Activated CD4-positive, alpha-beta T cell treated with anti-CD3 and anti-CD28 coated beads for 36 hours (primary cell): Measurements from ENCODE around the gene NCOR2. TPM values are rescaled to one million over a fixed set of nuclear protein-coding genes. Genes with fewer than 3 reads are reported as not detected.

Experiments
- ATAC-seq: fragments of 200-7000 bp; cut with Tn5 transposase; one replicate; pipeline ENCODE4 v1.10.0; 2021; ENCODE audit warnings: mild to moderate bottlenecking, moderate library complexity
- CTCF ChIA-PET: fragments of 350-600 bp; sonication (Branson Sonifier 250); formaldehyde crosslinking; loops from one replicate; lab custom pipeline; 2021; ENCODE audit warnings: antibody characterized with exemption; lab: Charles Lee
- POLR2A ChIA-PET: fragments of 350-600 bp; sonication (Branson Sonifier 250); formaldehyde crosslinking; loops from one replicate; lab custom pipeline; 2021; ENCODE audit warnings: antibody characterized with exemption, inconsistent platforms; lab: Charles Lee
- DNase-seq: peaks from one replicate; pipeline ENCODE4 v3.0.0-alpha.2; 2020
- H3K27ac Mint-ChIP-seq: one replicate; pipeline ENCODE4 v1.8.0; 2021; ENCODE audit warnings: mixed read lengths
- H3K27me3 Mint-ChIP-seq: one replicate; pipeline ENCODE4 v1.8.0; 2021; ENCODE audit warnings: mixed read lengths
- H3K36me3 Mint-ChIP-seq: one replicate; pipeline ENCODE4 v1.8.0; 2021; ENCODE audit warnings: low read depth, mixed read lengths
- H3K4me1 Mint-ChIP-seq: one replicate; pipeline ENCODE4 v1.8.0; 2021; ENCODE audit warnings: mixed read lengths
- H3K4me3 Mint-ChIP-seq: one replicate; pipeline ENCODE4 v1.8.0; 2021; ENCODE audit warnings: mild to moderate bottlenecking, moderate library complexity, mixed read lengths
- H3K9me3 Mint-ChIP-seq: one replicate; pipeline ENCODE4 v1.8.0; 2021; ENCODE audit warnings: low read depth, mixed read lengths
- intact Hi-C, 2 experiments: fragments of 100-400 bp; cut with DNase I in 1 of 2; cut with micrococcal nuclease in 1 of 2; formaldehyde crosslinking; loops; one replicate each; pipeline versions ENCODE4 v1.14.2 to v1.15.1; 2022 to 2024; cut with DNase I, micrococcal nuclease
- total RNA-seq, 2 experiments: library from RNA; stranded (reverse); gene quantifications; one replicate each; pipeline ENCODE4 v1.2.3, GENCODE V29; 2021

Gene NCOR2
- total RNA-seq, 2 experiments from 2014 or later = 103 to 115 TPM

DNA sequence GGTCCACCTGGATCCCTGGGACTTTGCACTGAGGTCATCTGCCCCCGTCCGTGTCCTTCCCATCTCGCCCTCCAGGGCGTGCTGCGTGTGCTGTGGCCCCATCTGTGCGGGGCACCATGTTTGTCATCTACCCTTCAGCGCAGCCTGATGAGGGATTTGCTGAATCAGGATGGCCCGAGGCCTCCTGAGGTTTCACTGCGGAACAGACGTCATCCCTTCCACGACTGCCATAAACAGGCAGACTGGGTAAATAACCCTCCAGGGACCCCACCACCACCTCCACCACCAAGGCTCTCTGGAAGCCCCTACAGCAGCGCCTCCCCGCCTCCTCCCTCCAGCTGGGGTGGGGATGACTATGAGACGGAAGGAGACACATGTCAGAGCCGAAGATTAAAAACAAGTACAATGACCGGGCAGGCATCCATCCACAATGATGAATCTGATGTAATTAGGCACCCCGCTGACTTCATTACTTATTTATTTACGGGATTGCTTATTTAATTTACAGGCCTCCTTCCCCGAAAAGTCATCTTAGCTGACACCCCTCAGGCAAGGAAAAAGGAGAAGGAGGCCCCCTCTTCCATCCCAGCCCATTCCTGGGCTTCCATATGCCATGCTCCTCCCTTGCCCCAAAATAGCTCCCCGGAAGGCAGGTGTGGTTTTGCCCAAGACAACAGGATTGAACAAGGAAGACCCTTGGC, 39.4 kb downstream of the NCOR2 start:
- Mint-ChIP-seq H3K27me3 (no peaks in the 10 kb centered on the region), H3K4me3 (no peak overlapping the region)
- POLR2A ChIA-PET = interaction anchor here (0.6 kb wide), 1 partner anchor 890 kb away, joined by 3 read pairs; no protein-coding TSS in a partner anchor

GRCh38 chr12:124525927-124526692, 41.3 kb downstream of the NCOR2 start:
- POLR2A ChIA-PET = no interaction called here
- ATAC-seq (no peak), DNase-seq (no peak)
- CTCF ChIA-PET = interaction anchor here (0.6 to 1.1 kb wide), 2 partner anchors 15 to 24 kb away, joined by 3 to 4 read pairs; no protein-coding TSS in a partner anchor
- Mint-ChIP-seq H3K36me3 (peaks cover 4% of the 10 kb centered on the region), H3K27me3 (no peaks in the 10 kb centered on the region), H3K9me3 (no peaks in the 10 kb centered on the region), H3K4me3 (no peak overlapping the region), H3K4me1 (peaks cover 37% of the 10 kb centered on the region), H3K27ac (no peak overlapping the region)
- intact Hi-C loops = no loop called here

More for the DNA sequence above, 39.4 kb downstream of the NCOR2 start:
- intact Hi-C loops = no loop called here
- peak overlapping the region; percentile 2 for H3K27ac Mint-ChIP-seq
- peaks cover 23% of the 10 kb centered on the region for H3K4me1 Mint-ChIP-seq
- H3K36me3 Mint-ChIP-seq = peaks cover 2% of the 10 kb centered on the region
- ATAC-seq = no peak
- CTCF ChIA-PET = no interaction called here
- no peak for DNase-seq
- H3K9me3 Mint-ChIP-seq = no peaks in the 10 kb centered on the region

- intact Hi-C loops = no loop called here
- H3K4me3 Mint-ChIP-seq = no peak overlapping the region
- DNase-seq = no peak
- no peaks in the 10 kb centered on the region for H3K9me3 Mint-ChIP-seq
- ATAC-seq = no peak
- ChIA-PET POLR2A (no interaction called here), CTCF (interaction anchor here (0.6 kb wide), 1 partner anchor 1066 kb away, joined by 3 read pairs; no protein-coding TSS in a partner anchor)
- no peak overlapping the region for H3K27ac Mint-ChIP-seq
- H3K27me3 Mint-ChIP-seq = no peaks in the 10 kb centered on the region
- H3K4me1 Mint-ChIP-seq = peaks cover 41% of the 10 kb centered on the region
- H3K36me3 Mint-ChIP-seq = peaks cover 4% of the 10 kb centered on the region
These were observed 42.0 kb downstream of the NCOR2 start for GRCh38 chr12:124525455-124525854.

GRCh38 chr12:124524231-124524925, 43.0 kb downstream of the NCOR2 start:
- intact Hi-C loops = no loop called here
- ATAC-seq (no peak), DNase-seq (no peak)
- Mint-ChIP-seq H3K27ac (no peak overlapping the region), H3K9me3 (no peaks in the 10 kb centered on the region), H3K36me3 (peaks cover 6% of the 10 kb centered on the region), H3K27me3 (no peaks in the 10 kb centered on the region), H3K4me3 (no peak overlapping the region), H3K4me1 (peaks cover 44% of the 10 kb centered on the region)
- ChIA-PET POLR2A (no interaction called here), CTCF (interaction anchor here (0.6 to 0.7 kb wide), 2 partner anchors 174 to 245 kb away, joined by 3 read pairs; no protein-coding TSS in a partner anchor)

DNA sequence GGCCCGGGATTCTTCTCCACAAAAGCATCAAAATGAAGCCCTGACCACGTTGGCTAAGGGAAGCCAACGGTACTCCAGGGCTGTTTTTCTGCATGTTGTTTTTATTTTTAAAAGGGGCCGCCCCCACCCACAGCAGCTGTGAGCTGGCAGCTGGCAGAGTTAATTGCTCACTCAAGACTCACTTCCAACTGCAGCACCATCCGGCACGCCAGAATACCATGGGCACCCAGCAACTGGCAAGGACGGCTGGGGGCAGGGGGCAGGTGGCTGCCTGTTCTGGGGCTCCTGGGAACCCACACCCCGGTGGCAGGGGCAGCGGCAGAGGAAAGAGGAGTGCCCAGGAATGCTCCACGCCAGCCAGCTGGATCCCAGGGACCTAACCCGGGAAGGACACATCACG, 44.3 kb downstream of the NCOR2 start:
- intact Hi-C loops = no loop called here
- H3K27ac Mint-ChIP-seq = no peak overlapping the region
- no peaks in the 10 kb centered on the region for H3K9me3 Mint-ChIP-seq
- DNase-seq = peak; percentile 60
- ATAC-seq = peak; percentile 61
- no peaks in the 10 kb centered on the region for H3K27me3 Mint-ChIP-seq
- H3K4me1 Mint-ChIP-seq = peaks cover 49% of the 10 kb centered on the region
- H3K4me3 Mint-ChIP-seq = no peak overlapping the region
- ChIA-PET CTCF (interaction anchor here (0.7 kb wide), 1 partner anchor 335 kb away, joined by 3 read pairs; no protein-coding TSS in a partner anchor), POLR2A (no interaction called here)
- H3K36me3 Mint-ChIP-seq = peaks cover 4% of the 10 kb centered on the region

GRCh38 chr12:124520907-124521306, 46.5 kb downstream of the NCOR2 start:
- peaks cover 51% of the 10 kb centered on the region for H3K4me1 Mint-ChIP-seq
- intact Hi-C loops = no loop called here
- ChIA-PET POLR2A (no interaction called here), CTCF (no interaction called here)
- DNase-seq (no peak), ATAC-seq (no peak)
- H3K9me3 Mint-ChIP-seq = no peaks in the 10 kb centered on the region
- H3K27ac Mint-ChIP-seq = no peak overlapping the region
- H3K4me3 Mint-ChIP-seq = no peak overlapping the region
- H3K27me3 Mint-ChIP-seq = no peaks in the 10 kb centered on the region
- H3K36me3 Mint-ChIP-seq = peaks cover 4% of the 10 kb centered on the region

DNA sequence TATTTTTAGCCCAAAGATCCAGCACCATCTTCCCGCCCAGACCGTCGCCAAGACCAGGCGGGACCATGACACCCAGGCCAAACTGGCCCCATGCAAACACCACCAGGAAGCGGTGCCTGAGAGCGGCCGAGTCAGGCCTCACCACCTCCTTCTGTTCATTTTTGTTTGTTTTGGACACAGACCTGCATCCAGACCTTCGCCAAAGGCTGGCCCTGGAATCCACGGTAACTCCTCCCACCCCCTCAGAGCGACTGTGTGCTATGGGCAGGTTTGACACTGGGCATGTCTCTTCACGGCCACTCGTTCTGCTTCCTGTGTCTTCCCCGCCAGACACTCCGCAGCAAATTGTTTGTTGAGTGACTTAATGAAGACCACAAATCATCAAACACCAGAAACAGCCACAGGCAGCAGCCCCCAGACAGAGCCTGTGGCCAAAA, 47.1 kb downstream of the NCOR2 start:
- intact Hi-C loops = no loop called here
- no peak for DNase-seq
- no peak for ATAC-seq
- Mint-ChIP-seq H3K4me3 (no peak overlapping the region), H3K9me3 (no peaks in the 10 kb centered on the region), H3K27ac (no peak overlapping the region), H3K36me3 (peaks cover 6% of the 10 kb centered on the region), H3K4me1 (peaks cover 51% of the 10 kb centered on the region), H3K27me3 (no peaks in the 10 kb centered on the region)
- ChIA-PET POLR2A (no interaction called here), CTCF (no interaction called here)

DNA sequence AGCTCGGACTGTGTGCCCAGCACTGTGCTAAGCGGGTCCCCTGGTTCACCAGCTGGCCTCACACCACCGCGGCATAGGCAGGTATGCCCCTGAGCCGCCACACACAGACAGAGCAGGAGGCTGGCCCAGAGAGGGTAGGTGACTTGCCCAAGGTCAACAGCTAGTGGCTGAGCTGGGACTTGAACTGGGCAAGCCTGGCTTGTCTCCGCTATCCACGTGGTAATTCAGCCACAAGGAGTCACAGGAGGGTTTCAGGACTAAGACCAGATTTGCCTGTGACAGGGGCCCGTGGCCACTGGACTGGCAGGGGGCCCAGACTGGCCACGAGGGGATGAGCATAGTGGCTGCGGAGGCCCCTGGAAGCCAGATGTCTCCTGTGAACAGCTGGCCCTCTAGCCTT, 47.7 kb downstream of the NCOR2 start:
- Mint-ChIP-seq H3K4me1 (peaks cover 48% of the 10 kb centered on the region), H3K9me3 (no peaks in the 10 kb centered on the region), H3K27ac (no peak overlapping the region), H3K36me3 (peaks cover 9% of the 10 kb centered on the region), H3K27me3 (no peaks in the 10 kb centered on the region), H3K4me3 (no peak overlapping the region)
- ChIA-PET POLR2A (interaction anchor here (0.7 kb wide), 1 partner anchor 58 kb away, joined by 4 read pairs; no protein-coding TSS in a partner anchor), CTCF (interaction anchor here (0.7 to 1.7 kb wide), 2 partner anchors 208 to 252 kb away, joined by 3 to 4 read pairs; no protein-coding TSS in a partner anchor)
- ATAC-seq = no peak
- DNase-seq = no peak
- intact Hi-C loops = no loop called here

- H3K27ac Mint-ChIP-seq = no peak overlapping the region
- no peak for DNase-seq
- H3K4me1 Mint-ChIP-seq = peaks cover 34% of the 10 kb centered on the region
- peaks cover 9% of the 10 kb centered on the region for H3K36me3 Mint-ChIP-seq
- no peak for ATAC-seq
- intact Hi-C loops = no loop called here
- POLR2A ChIA-PET = interaction anchor here (0.7 kb wide), 1 partner anchor 18 kb away, joined by 3 read pairs; no protein-coding TSS in a partner anchor
- no peaks in the 10 kb centered on the region for H3K27me3 Mint-ChIP-seq
- no peak overlapping the region for H3K4me3 Mint-ChIP-seq
- H3K9me3 Mint-ChIP-seq = no peaks in the 10 kb centered on the region
- CTCF ChIA-PET = interaction anchor here (0.6 to 1.7 kb wide), 3 partner anchors 15 to 730 kb away, joined by 3 to 4 read pairs (median 3); no protein-coding TSS in a partner anchor
These were observed 49.1 kb downstream of the NCOR2 start for GRCh38 chr12:124518051-124518932.
